Aortic smooth muscle cell (primary cell): ENCODE measurements around the gene ZNF23. TPM values are rescaled to one million over a fixed set of nuclear protein-coding genes. Genes with fewer than 3 reads are reported as not detected.

Experiments used
- total RNA-seq: library from RNA; depleted of rRNA; stranded (reverse); fragments of >200 nt; gene quantifications from 2 replicates; pipeline ENCODE4 v1.2.3, GENCODE V29; 2014

The ZNF23 gene
- 8.2 and 8.9 TPM in 2 replicates for total RNA-seq

DNA sequence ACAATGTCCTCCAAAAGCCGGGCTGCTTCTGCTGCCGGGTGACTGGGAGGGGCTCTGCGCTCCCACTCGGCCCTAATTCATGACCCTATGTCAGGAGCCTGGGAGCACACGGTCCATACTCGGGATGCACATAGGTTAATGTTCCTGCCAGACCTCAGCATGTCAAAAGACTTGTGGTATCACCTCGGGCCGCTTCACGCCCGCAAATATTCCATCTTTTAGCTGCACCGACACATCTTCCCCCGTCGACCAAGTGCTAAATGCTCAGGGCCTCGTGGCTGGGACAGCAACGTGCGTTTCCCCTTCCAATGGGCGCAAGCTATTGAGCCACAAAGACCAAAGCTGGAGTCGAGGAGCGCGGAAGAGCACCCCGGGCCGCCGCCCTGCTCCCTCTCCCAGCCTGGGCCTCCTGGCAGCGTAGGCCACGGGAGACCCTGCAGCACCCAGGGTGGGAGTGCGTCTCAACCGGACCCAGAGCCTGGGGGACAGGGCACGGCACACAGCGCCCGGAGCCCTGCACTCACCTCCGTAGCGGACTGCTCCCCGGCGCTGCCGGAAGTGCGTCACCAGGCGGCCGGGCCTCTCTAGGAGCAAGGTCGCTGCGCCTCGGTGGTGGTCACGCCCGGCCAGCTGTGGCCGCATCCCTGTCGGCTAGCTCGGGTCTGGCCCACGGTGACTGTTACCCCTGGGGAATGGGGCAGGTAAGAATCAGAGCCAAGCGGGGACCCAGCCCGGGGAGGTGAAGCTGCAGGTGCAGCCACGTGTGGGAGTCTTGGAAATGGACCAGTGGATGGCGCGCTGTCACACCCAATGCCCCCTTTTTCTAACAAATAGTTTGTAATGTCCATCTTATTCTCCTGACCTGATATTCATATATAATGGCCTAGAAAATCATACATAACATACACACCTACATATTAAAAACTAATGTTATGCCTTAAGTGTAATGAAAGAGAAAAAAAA lies at the start of gene ZNF23:
Gene ZNF23, minus strand, starts transcription at position 562 of the 963 bp plus-strand sequence. CDS start 5,451 bp downstream, outside the sequence.

DNA sequence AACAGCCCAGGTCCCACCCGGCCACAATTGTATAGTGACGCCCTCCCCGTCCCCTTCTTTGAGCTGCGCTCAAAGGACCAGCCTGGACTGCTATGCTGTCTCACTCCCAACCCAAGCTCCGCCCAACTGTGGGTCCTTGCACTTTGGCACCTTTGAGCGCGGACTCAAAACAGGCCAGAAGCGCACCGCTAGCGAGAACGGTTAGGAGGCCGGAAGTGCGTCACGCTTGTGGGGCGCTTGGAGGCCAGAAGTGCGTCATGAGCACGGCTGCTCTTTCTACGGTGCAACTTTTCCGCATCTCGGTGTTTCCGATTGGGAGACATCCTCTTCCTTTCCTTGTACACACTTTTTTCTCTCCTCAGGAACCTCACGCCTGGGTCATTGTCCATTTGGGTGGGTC lies 27.1 kb upstream of the ZNF23 start, which contains the start of gene ZNF19:
Gene ZNF19, minus strand, starts transcription at position 203 of the 400 bp plus-strand sequence. CDS start 7,210 bp downstream, outside the sequence.

DNA sequence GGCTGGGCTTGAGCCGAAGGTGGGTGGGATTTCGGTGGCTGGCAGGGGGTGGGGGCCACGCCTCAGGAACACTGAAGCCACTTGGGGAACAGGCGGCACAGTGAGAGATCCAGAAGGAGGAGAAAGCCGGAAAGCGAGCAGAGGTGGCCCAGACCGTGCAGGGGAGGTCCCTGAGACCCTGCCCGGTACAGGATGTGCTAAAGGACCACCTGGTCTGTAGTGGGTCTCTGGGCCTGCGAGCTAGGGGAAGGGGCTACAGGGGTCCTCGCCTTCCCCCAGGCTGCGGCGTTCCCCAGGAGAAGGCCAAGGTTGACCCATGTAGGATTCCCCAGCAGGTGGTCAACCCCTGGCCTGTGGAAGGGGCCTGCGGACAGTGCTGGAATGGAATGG lies 20.0 kb downstream of the ZNF23 start, which contains the start of gene TLE7:
Gene TLE7, minus strand, starts transcription at position 4 of the 390 bp plus-strand sequence. CDS start 8,730 bp downstream, outside the sequence.

Other genes with a start within 250 kb of the ZNF23 start
- gene HYDIN, start 231.5 kb downstream of the ZNF23 start, total RNA-seq = 1.1 TPM in 2 replicates
- gene CMTR2, start 172.8 kb downstream of the ZNF23 start, total RNA-seq = 20.7 and 21.5 TPM in 2 replicates
- not detected in 2 replicates for gene CALB2, start 103.5 kb downstream of the ZNF23 start, total RNA-seq
- gene TLE7, start 20.2 kb downstream of the ZNF23 start, total RNA-seq = not detected in 2 replicates
- 2.6 TPM in 2 replicates for gene ZNF19, start 27.1 kb upstream of the ZNF23 start, total RNA-seq
- gene CHST4, start 64.2 kb upstream of the ZNF23 start, total RNA-seq = not detected in 2 replicates
- not detected in 2 replicates for gene TAT, start 114.8 kb upstream of the ZNF23 start, total RNA-seq
- gene MARVELD3, start 163.9 kb upstream of the ZNF23 start, total RNA-seq = not detected in 2 replicates